8988T (cell line): ENCODE data around the gene LRRC39.
"Not testable (repeated sequence)": the region's sequence is repeated elsewhere in the genome, so short reads cannot be mapped to it uniquely, and the experiment has no call there.

Experiments
- DNase-seq: peaks from one replicate; pipeline ENCODE4 v3.0.0; 2011

Gene LRRC39

GRCh38 chr1:100178091-100178490 is at the start of gene LRRC39:
Gene LRRC39, minus strand, starts transcription at chr1:100178256. Its CDS starts 9,740 bp downstream, at chr1:100168516.
- DNase-seq = no peak

- DNase-seq = no peak
These were observed 44.4 kb upstream of the LRRC39 start for GRCh38 chr1:100222428-100222827.

- DNase-seq = no peak
These were observed 41.8 kb upstream of the LRRC39 start for GRCh38 chr1:100219883-100220282.

GRCh38 chr1:100219457-100219856 is 41.4 kb upstream of the LRRC39 start:
- DNase-seq = no peak

- no peak for DNase-seq
These were observed 39.8 kb upstream of the LRRC39 start for GRCh38 chr1:100217834-100218233.

GRCh38 chr1:100215101-100215500 is 37.0 kb upstream of the LRRC39 start:
- no peak for DNase-seq

- DNase-seq = no peak
These were observed 35.1 kb upstream of the LRRC39 start for GRCh38 chr1:100213141-100213540.

- DNase-seq = no peak
These were observed 28.2 kb upstream of the LRRC39 start for GRCh38 chr1:100206301-100206700.

GRCh38 chr1:100205593-100205992 is 27.5 kb upstream of the LRRC39 start:
- not testable (repeated sequence) for DNase-seq

- not testable (repeated sequence) for DNase-seq
These were observed 27.0 kb upstream of the LRRC39 start for GRCh38 chr1:100205103-100205502.

- DNase-seq = not testable (repeated sequence)
These were observed 24.6 kb upstream of the LRRC39 start for GRCh38 chr1:100202703-100203102.

- not testable (repeated sequence) for DNase-seq
These were observed 22.0 kb upstream of the LRRC39 start for GRCh38 chr1:100200060-100200459.

- DNase-seq = no peak
These were observed 20.5 kb upstream of the LRRC39 start for GRCh38 chr1:100198596-100198995.

GRCh38 chr1:100188617-100189016 is 10.6 kb upstream of the LRRC39 start:
- no peak for DNase-seq

GRCh38 chr1:100187912-100188311 is 9.9 kb upstream of the LRRC39 start:
- DNase-seq = no peak

- DNase-seq = no peak
These were observed 6.5 kb upstream of the LRRC39 start for GRCh38 chr1:100184536-100184935.

GRCh38 chr1:100183370-100183769 is 5.3 kb upstream of the LRRC39 start:
- no peak for DNase-seq

- DNase-seq = no peak
These were observed 588 bp downstream of the LRRC39 start for GRCh38 chr1:100177295-100178041.

- DNase-seq = no peak
These were observed 10.0 kb downstream of the LRRC39 start for GRCh38 chr1:100168051-100168450.

GRCh38 chr1:100164702-100165101 is 13.4 kb downstream of the LRRC39 start:
- no peak for DNase-seq

GRCh38 chr1:100164216-100164615 is 13.8 kb downstream of the LRRC39 start:
- DNase-seq = no peak

- DNase-seq = no peak
These were observed 15.2 kb downstream of the LRRC39 start for GRCh38 chr1:100162881-100163280.

- DNase-seq = no peak
These were observed 25.8 kb downstream of the LRRC39 start for GRCh38 chr1:100152271-100152670.

- DNase-seq = no peak
These were observed 26.4 kb downstream of the LRRC39 start for GRCh38 chr1:100151679-100152078.

- no peak for DNase-seq
These were observed 30.2 kb downstream of the LRRC39 start for GRCh38 chr1:100147875-100148274.
